ENCODE results near the gene DCPS. TPM values are rescaled to one million over a fixed set of nuclear protein-coding genes. Genes with fewer than 3 reads are reported as not detected.
"Not testable (repeated sequence)": the region's sequence is repeated elsewhere in the genome, so short reads cannot be mapped to it uniquely, and the experiment has no call there.

DCPS gene
- total RNA-seq, 2 experiments from 2014 or later, result 29.7 to 39.3 TPM

- ChIA-PET CTCF (interaction anchor here (1.0 kb wide), 1 partner anchor 9 kb away, joined by 4 read pairs; no protein-coding TSS in a partner anchor), POLR2A (no interaction called here)
- ATAC-seq (peak; percentile 63), DNase-seq (peak; percentile 31)
- Mint-ChIP-seq H3K4me3 (no peak overlapping the region), H3K4me1 (peaks cover 31% of the 10 kb centered on the region), H3K27me3 (no peaks in the 10 kb centered on the region), H3K9me3 (ENCODE audit: low read depth) (no peaks in the 10 kb centered on the region), H3K36me3 (ENCODE audit: low read depth) (peaks cover 18% of the 10 kb centered on the region), H3K27ac (peak overlapping the region; percentile 77)
- intact Hi-C loops (cut with DNase I, micrococcal nuclease), result no loop called here
Observed at GRCh38 chr11:126345759-126346585, 42.1 kb downstream of the DCPS start.

GRCh38 chr11:126346586-126346940 lies 42.7 kb downstream of the DCPS start:
- Mint-ChIP-seq H3K4me1 (peaks cover 29% of the 10 kb centered on the region), H3K36me3 (ENCODE audit: low read depth) (peaks cover 15% of the 10 kb centered on the region), H3K4me3 (no peak overlapping the region), H3K9me3 (ENCODE audit: low read depth) (no peaks in the 10 kb centered on the region), H3K27me3 (no peaks in the 10 kb centered on the region), H3K27ac (peak overlapping the region; percentile 77)
- DNase-seq (no peak), ATAC-seq (no peak)
- CTCF ChIA-PET, result no interaction called here
- POLR2A ChIA-PET, result no interaction called here
- intact Hi-C loops (cut with DNase I, micrococcal nuclease), result no loop called here

GRCh38 chr11:126346946-126347345 lies 43.1 kb downstream of the DCPS start:
- H3K27me3 Mint-ChIP-seq; H3K9me3 Mint-ChIP-seq (ENCODE audit: low read depth); intact Hi-C loops (cut with DNase I, micrococcal nuclease); H3K27ac Mint-ChIP-seq; POLR2A ChIA-PET; ATAC-seq; DNase-seq; H3K4me3 Mint-ChIP-seq; CTCF ChIA-PET: not testable (repeated sequence)
- Mint-ChIP-seq H3K4me1 (peaks cover 25% of the 10 kb centered on the region), H3K36me3 (ENCODE audit: low read depth) (peaks cover 15% of the 10 kb centered on the region)

- no peaks in the 10 kb centered on the region for H3K27me3 Mint-ChIP-seq
- ChIA-PET POLR2A (no interaction called here), CTCF (no interaction called here)
- DNase-seq (no peak), ATAC-seq (no peak)
- H3K4me1 Mint-ChIP-seq, result peaks cover 27% of the 10 kb centered on the region
- no peak overlapping the region for H3K4me3 Mint-ChIP-seq
- H3K36me3 Mint-ChIP-seq (ENCODE audit: low read depth), result peaks cover 21% of the 10 kb centered on the region
- H3K9me3 Mint-ChIP-seq (ENCODE audit: low read depth), result no peaks in the 10 kb centered on the region
- intact Hi-C loops (cut with DNase I, micrococcal nuclease), result no loop called here
- H3K27ac Mint-ChIP-seq, result peak overlapping the region; percentile 68
Observed at GRCh38 chr11:126347751-126348668, 44.1 kb downstream of the DCPS start.

GRCh38 chr11:126348806-126349582 lies 45.1 kb downstream of the DCPS start:
- Mint-ChIP-seq H3K4me1 (peaks cover 37% of the 10 kb centered on the region), H3K9me3 (ENCODE audit: low read depth) (no peaks in the 10 kb centered on the region), H3K4me3 (no peak overlapping the region), H3K27ac (peak overlapping the region; percentile 68), H3K36me3 (ENCODE audit: low read depth) (peaks cover 27% of the 10 kb centered on the region), H3K27me3 (no peaks in the 10 kb centered on the region)
- POLR2A ChIA-PET, result no interaction called here
- ATAC-seq (peak; percentile 40), DNase-seq (no peak)
- intact Hi-C loops (cut with DNase I, micrococcal nuclease), result no loop called here
- CTCF ChIA-PET, result interaction anchor here (1.1 kb wide), 1 partner anchor 30 kb away, joined by 3 read pairs; no protein-coding TSS in a partner anchor

GRCh38 chr11:126350836-126351235 lies 47.0 kb downstream of the DCPS start:
- intact Hi-C loops (cut with DNase I, micrococcal nuclease), result no loop called here
- POLR2A ChIA-PET, result no interaction called here
- no peaks in the 10 kb centered on the region for H3K27me3 Mint-ChIP-seq

GRCh38 chr11:126352163-126352562 lies 48.3 kb downstream of the DCPS start:
- ChIA-PET CTCF (no interaction called here), POLR2A (no interaction called here)
- ATAC-seq (no peak), DNase-seq (no peak)
- H3K27me3 Mint-ChIP-seq, result no peaks in the 10 kb centered on the region
- H3K9me3 Mint-ChIP-seq (ENCODE audit: low read depth), result no peaks in the 10 kb centered on the region
- peak overlapping the region; percentile 80 for H3K27ac Mint-ChIP-seq
- H3K4me3 Mint-ChIP-seq, result peak overlapping the region; percentile 93
- peaks cover 39% of the 10 kb centered on the region for H3K4me1 Mint-ChIP-seq
- H3K36me3 Mint-ChIP-seq (ENCODE audit: low read depth), result peaks cover 30% of the 10 kb centered on the region
- intact Hi-C loops (cut with DNase I, micrococcal nuclease), result loop anchor here in 1 of 2 experiments (2.0 kb wide), 1 partner anchor 41 kb away; no protein-coding TSS in a partner anchor

More at GRCh38 chr11:126350836-126351235, 47.0 kb downstream of the DCPS start:
- Mint-ChIP-seq H3K27ac (no peak overlapping the region), H3K4me3 (no peak overlapping the region), H3K9me3 (ENCODE audit: low read depth) (no peaks in the 10 kb centered on the region), H3K4me1 (peaks cover 44% of the 10 kb centered on the region), H3K36me3 (ENCODE audit: low read depth) (peaks cover 31% of the 10 kb centered on the region)
- ATAC-seq (no peak), DNase-seq (no peak)
- CTCF ChIA-PET, result no interaction called here

- H3K4me3 Mint-ChIP-seq, result peak overlapping the region; percentile 93
- ChIA-PET POLR2A (interaction anchor here (0.8 to 1.3 kb wide), 4 partner anchors 11 to 36 kb away, joined by 3 to 7 read pairs (median 4); no protein-coding TSS in a partner anchor), CTCF (interaction anchor here (0.8 to 1.6 kb wide), 6 partner anchors 13 to 433 kb away, joined by 3 to 6 read pairs (median 4); no protein-coding TSS in a partner anchor)
- H3K4me1 Mint-ChIP-seq, result peaks cover 39% of the 10 kb centered on the region
- H3K27ac Mint-ChIP-seq, result peak overlapping the region; percentile 80
- H3K36me3 Mint-ChIP-seq (ENCODE audit: low read depth), result peaks cover 30% of the 10 kb centered on the region
- intact Hi-C loops (cut with DNase I, micrococcal nuclease), result loop anchor here (1.0 to 2.0 kb wide), 2 partner anchors 42 to 142 kb away; partner anchors contain the start of genes FAM118B (in 1 of the 2) and RPUSD4 (in 1 of the 2)
- no peaks in the 10 kb centered on the region for H3K9me3 Mint-ChIP-seq (ENCODE audit: low read depth)
- H3K27me3 Mint-ChIP-seq, result no peaks in the 10 kb centered on the region
- ATAC-seq (peak; percentile 67), DNase-seq (peak; percentile 54)
Observed at GRCh38 chr11:126352934-126353801, 49.3 kb downstream of the DCPS start.

GRCh38 chr11:126354631-126355323 lies 50.9 kb downstream of the DCPS start:
- Mint-ChIP-seq H3K9me3 (ENCODE audit: low read depth) (no peaks in the 10 kb centered on the region), H3K27ac (peak overlapping the region; percentile 88), H3K4me3 (peak overlapping the region; percentile 93), H3K27me3 (no peaks in the 10 kb centered on the region), H3K36me3 (ENCODE audit: low read depth) (peaks cover 28% of the 10 kb centered on the region), H3K4me1 (peaks cover 29% of the 10 kb centered on the region)
- POLR2A ChIA-PET, result interaction anchor here (0.5 to 0.6 kb wide), 2 partner anchors 15 to 730 kb away, joined by 3 to 7 read pairs; partner anchors contain the start of gene CHEK1
- intact Hi-C loops (cut with DNase I, micrococcal nuclease), result loop anchor here in 1 of 2 experiments (1.0 to 2.0 kb wide), 8 partner anchors 44 to 468 kb away; partner anchors contain the start of genes DCPS, HYLS1, SRPRA and TIRAP
- CTCF ChIA-PET, result interaction anchor here (0.8 to 1.3 kb wide), 3 partner anchors 9 to 432 kb away, joined by 4 to 6 read pairs (median 6); no protein-coding TSS in a partner anchor
- ATAC-seq (peak; percentile 30), DNase-seq (peak; percentile 18)
